ENCODE data around the gene FGF4.
"Not testable (repeated sequence)": the region's sequence is repeated elsewhere in the genome, so short reads cannot be mapped to it uniquely, and the experiment has no call there.

FGF4 gene

DNA sequence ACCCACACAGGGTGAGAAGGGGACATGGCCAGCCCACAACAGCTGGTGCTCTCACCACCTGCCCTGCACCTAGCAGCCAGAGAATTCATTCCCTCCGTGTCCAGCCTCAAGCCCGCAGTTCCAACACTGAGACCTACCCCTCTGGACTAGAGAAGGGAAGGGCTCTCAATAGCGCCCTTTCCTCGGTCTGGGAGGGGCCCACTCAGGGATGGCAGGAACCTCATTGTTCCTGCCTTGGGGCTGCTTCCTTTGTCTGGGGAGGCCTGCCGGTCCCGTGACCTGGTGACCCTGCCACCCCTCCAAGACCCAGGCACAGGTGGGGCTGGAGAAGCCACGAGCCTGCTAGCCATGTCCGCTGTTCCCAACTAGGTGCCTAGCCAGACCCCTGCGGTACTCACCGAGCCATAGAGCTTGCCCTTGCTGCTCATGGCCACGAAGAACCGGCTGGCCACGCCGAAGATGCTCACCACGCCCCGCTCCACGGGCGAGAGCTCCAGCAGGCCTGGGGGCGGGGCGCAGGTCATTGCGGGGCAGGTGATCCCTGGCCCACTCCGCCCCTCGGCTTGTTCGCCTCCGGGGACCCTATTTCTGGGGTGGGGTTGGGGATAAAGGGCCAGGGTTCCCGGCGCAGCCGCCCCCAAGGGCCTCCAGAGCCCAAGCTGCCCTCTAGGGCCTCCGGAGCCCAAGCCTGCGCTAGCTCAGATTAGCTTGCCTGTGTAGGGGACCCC lies 1.4 kb downstream of the FGF4 start:
- DNase-seq (ENCODE audit: low spot score), result no peak

GRCh38 chr11:69771466-69771865 lies 3.7 kb downstream of the FGF4 start:
- DNase-seq (ENCODE audit: low spot score), result no peak

GRCh38 chr11:69770540-69770939 lies 4.6 kb downstream of the FGF4 start:
- DNase-seq (ENCODE audit: low spot score), result no peak

DNA sequence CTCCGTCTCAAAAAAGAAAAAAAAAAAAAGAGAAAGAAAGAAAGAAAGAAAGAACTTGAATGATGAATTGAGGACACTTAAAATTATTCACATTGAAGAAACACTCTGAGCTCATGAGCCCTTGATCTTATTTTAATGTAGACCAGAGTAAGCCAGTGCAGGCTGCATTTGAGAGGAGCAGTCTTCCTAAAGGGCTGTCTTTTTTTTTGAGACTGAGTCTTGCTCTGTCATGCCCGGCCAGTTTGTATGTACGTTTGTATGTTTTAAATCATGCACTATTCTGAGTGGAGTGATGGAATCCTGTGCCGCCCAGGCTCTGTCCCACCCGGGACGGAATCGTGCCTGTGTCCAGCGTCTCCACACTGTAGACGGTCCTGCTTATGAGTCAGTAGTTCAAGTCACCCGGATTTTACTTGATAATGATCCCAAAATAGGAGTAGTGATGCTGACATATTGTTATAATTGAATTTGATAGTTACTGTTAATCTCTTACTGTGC lies 9.6 kb downstream of the FGF4 start:
- no peak for DNase-seq (ENCODE audit: low spot score)

- not testable (repeated sequence) for DNase-seq (ENCODE audit: low spot score)
These were observed 10.2 kb downstream of the FGF4 start for GRCh38 chr11:69764918-69765317.

- no peak for DNase-seq (ENCODE audit: low spot score)
These were observed 14.8 kb downstream of the FGF4 start for GRCh38 chr11:69760319-69760718.

GRCh38 chr11:69752890-69753289 lies 22.3 kb downstream of the FGF4 start:
- DNase-seq (ENCODE audit: low spot score), result no peak

- no peak for DNase-seq (ENCODE audit: low spot score)
These were observed 24.1 kb downstream of the FGF4 start for GRCh38 chr11:69750875-69751597.

DNA sequence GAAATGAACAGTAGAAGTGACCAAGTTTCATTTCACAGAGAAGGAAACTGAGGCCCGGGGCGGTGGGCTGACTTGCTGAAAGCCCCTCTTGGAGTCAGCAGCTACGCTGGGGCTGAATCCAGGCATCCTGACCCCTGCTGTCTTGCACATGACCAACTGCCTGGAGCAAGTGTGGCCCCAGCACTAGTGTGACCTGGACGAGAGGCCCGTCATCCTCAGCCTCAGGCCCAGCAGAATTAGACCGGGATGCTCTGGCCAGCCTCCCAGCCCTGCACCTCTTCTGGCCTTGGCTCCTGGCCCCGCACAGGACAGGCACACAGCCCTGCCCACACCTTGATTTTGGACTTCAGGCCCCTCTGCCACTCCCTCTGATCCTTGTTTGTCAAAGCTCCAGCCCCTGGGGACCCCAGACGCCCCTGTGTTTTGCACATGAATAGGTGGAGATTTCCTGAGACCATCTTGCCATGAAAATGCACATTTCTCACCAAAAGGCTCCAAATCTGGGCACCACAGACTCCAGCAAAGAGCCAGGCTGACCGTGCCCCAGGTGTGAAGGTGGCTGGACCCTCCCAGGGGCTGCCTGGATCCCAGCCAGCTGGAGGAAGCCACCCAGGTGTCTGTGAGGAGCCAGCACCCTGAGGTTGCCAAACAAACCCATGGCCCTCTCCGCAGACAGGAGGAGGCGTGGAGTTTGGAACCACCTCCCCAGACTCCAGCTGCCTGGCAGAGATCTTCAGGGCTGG lies 24.9 kb downstream of the FGF4 start:
- no peak for DNase-seq (ENCODE audit: low spot score)

DNA sequence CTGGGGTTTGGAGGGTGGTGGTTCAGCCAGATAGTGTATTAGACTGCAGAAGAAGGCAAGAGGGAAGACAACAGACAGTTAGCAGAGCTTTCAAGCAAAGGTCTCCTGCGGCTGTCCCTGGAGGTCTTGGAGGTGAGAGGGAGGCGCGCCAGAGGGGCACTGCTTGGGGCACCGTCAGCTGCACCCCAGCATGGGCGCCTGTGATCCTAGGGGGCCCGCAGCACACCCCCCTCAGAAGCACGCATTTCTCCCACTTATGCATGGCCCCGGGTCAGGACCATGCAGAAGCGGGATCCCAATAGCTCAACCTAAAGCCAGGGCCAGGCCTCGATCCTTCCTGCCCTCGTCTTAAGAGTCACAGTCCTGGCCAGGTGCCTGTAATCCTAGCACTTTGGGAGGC lies 26.5 kb downstream of the FGF4 start:
- DNase-seq (ENCODE audit: low spot score), result no peak

- DNase-seq (ENCODE audit: low spot score), result no peak
These were observed 28.1 kb downstream of the FGF4 start for GRCh38 chr11:69746752-69747742.

- no peak for DNase-seq (ENCODE audit: low spot score)
These were observed 29.0 kb downstream of the FGF4 start for GRCh38 chr11:69746140-69746539.

DNA sequence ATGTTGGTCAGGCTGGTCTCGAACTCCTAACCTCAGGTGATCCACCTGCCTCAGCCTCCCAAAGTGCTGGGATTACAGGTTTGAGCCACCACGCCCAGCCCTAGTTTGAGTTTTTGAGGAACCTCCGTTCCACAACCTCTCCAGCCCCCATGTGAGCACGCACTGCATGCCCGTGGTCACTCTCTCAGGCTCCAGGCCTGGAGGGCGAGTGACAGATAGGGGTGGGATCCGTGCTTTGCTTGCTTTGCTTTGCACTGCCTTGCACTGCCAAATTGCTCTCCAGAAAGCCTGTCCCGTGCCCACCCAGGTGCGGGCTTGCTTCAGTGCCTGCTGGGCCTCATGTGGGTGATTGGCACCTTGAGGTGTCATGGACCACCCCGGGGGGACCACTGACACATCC lies 29.9 kb downstream of the FGF4 start:
- DNase-seq (ENCODE audit: low spot score), result no peak

GRCh38 chr11:69744435-69744834 lies 30.7 kb downstream of the FGF4 start:
- no peak for DNase-seq (ENCODE audit: low spot score)

DNA sequence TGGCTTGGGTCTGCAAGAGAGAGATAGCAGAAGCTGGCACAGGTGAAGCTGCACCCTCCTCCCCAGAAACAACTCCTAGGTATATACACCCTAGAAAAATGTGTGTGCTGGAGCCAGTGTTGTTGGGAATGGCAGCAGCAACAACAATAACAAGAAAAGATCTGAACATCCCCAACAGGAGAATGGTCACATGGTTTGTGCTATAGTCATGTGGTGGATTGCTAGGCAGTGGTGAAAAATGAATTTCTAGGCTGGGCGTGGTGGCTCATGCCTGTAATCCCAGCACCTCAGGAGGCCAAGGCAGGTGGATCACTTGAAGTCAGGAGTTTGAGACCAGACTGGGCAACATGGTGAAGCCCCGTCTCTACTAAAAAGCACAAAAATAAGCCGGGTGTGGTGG lies 40.3 kb downstream of the FGF4 start:
- no peak for DNase-seq (ENCODE audit: low spot score)

- no peak for DNase-seq (ENCODE audit: low spot score)
These were observed 40.8 kb downstream of the FGF4 start for GRCh38 chr11:69734367-69734766.

DNA sequence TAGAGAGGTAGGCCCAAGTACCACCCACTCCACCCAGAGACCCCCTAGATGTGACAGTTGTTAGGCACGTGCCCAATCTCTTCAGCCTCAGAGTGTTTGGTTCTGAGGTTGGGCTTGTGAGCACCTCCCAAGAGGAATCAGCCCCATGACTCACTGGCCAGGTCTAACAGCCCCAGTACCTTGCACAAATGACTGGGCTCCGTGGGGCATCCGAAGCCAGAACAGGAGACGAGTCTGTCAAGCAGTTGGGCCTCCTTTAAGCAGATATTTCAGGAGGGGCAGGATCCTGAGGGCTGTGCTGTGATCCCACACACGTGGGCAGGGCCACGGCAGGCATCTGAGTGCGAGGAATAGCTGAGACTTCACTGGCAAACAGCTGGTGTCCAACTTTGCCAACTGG lies 42.2 kb downstream of the FGF4 start:
- DNase-seq (ENCODE audit: low spot score), result no peak

DNA sequence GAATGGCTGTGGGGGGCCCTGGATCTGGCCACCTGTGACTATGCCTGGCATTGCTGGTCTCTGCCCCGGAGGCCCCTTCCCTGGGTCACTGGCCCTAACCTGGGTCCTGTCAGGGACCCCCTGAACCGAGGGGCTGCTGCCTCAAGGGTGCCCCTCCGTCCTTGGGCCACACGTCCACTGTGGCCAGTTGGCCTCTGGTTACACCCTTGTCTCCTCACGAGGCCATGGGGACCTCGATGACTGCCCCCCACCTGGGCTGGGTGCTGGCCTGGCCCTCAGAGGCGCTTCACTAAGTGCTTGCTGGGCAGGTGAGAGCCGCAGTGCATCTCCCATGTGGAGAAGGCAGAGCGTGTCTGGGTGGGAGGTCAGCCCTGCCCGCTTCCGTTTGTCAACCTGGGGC lies 44.0 kb downstream of the FGF4 start:
- DNase-seq (ENCODE audit: low spot score), result no peak

DNA sequence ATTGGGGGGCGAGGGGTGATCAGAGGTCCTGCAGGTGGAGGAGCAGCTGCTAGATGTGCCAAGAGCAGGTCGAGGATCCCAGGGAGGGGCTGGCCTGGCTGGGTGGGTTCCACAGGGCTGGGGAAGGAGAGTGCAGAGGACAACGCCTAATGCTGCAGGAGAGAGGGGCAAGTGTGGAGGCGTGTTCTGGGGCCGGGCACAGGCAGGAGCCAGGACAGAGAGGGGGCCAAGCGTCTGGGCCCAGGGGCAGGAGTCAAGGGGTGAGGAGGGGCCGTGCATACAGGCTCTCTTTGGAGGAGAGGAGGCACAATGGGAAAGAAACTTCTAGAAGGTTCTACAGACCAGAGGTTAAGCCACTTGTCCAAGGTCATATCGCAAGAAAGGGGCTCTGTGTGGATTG lies 44.6 kb downstream of the FGF4 start:
- no peak for DNase-seq (ENCODE audit: low spot score)

DNA sequence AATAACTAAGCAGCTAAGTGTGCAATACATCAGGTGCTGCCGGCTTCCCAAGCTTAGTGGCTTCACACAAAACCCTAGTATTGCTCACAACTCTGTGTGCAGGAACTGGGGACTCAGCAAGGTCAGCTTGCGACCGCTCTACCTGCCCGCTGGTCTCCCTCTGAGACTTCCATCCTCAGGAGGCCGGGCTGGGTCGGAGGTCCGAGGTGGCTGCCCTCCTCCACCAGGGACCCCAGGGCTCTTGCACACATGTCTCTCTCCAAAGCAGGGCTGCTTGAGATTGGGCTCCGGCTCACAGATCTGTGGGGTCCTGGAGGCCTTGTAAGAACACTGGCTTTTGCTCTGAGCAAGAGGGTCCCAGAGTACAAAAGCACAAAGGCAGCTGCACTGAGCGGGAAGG lies 45.9 kb downstream of the FGF4 start:
- DNase-seq (ENCODE audit: low spot score), result no peak

- no peak for DNase-seq (ENCODE audit: low spot score)
These were observed 47.9 kb downstream of the FGF4 start for GRCh38 chr11:69727266-69727665.

DNA sequence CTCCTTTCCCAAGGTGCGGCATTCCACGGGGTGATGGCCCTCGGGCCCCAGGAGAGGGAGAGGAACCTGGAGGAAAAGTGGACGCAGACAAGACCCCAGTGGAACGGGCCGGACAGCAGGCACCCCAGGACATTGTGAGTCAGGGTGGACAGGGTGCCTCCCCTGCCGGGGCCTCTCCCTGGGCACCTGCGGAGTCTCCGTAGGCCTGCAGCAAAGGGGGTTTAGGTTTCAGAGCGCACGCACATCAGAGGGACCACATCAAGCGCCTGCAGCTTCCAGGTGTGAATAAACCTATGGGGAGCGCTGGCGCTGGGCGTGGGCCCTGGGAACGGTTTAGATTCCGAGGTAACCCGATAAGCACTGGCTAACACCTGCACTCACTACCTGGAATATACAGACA lies 48.7 kb downstream of the FGF4 start:
- DNase-seq (ENCODE audit: low spot score), result no peak
